Hematopoietic multipotent progenitor cell treated with erythropoietin and hydrocortisone succinate and interleukin-3 and kit ligand, for 6 days (in vitro differentiated cells): Measurements from ENCODE around the gene TEF.
"Not testable (repeated sequence)": the region's sequence is repeated elsewhere in the genome, so short reads cannot be mapped to it uniquely, and the experiment has no call there.

Source experiments
- DNase-seq: peaks from one replicate; pipeline ENCODE4 v3.0.0-alpha.2; 2015

Gene TEF

GRCh38 chr22:41383085-41383484 lies 1.3 kb downstream of the TEF start:
- DNase-seq, result no peak

GRCh38 chr22:41384128-41384527 lies 2.4 kb downstream of the TEF start:
- no peak for DNase-seq

- no peak for DNase-seq
Measured at GRCh38 chr22:41387341-41387740, 5.6 kb downstream of the TEF start.

DNA sequence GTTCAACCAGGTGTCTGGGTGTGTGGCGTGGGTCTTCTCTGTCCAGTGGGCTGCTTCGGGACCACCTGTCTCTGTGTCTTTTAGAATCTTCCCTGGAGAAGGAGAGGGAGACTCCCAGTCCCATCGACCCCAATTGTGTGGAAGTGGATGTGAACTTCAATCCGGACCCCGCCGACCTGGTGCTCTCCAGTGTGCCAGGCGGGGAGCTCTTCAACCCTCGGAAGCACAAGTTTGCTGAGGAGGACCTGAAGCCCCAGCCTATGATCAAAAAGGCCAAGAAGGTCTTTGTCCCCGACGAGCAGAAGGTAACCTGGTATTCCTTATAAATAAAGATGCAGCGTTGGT lies 12.2 kb downstream of the TEF start:
- no peak for DNase-seq

- DNase-seq, result no peak
Measured at GRCh38 chr22:41395531-41396240, 13.9 kb downstream of the TEF start.

- no peak for DNase-seq
Measured at GRCh38 chr22:41397143-41397811, 15.5 kb downstream of the TEF start.

- DNase-seq, result no peak
Measured at GRCh38 chr22:41398921-41399320, 17.2 kb downstream of the TEF start.

DNA sequence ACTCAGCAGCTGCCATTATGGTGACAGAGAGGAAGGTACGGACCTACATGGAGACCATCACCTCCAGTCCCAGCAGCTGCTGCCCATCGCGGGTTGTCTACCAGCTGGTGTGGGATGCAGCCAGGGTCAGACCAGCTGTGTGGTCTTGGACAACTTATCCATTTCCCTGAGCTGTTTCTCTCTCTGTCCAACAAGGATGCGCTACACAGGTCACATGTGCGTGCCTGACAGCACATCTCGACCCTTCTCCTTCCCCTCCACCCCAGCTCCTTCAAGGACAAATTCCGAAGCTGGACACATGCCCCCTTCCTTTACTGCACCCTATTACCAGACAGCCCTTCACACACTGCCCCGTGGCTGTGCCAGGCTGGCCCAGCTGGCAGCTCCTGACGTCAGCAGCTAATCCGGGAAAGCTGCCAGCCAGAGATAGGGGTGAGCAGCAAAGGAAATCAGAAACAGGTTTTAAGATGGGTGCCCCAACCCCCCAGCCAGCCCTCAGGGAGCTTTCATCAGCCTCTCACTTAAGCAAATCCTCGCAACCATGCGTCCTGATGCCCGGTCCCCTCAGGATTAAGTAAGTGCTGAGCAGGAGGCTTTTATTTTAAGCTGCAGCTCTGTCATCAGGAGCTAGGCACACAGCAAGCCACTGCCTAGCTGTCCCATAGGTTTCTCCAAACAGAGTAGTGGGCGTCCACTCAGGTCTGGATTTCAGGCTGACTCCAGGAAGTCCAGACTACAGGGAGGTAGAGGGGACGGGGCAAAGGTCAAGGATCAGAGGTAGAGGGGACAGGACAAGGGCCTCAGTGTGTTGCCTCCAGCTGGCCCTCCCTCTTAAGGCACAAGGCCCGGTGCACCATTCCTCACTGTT lies 20.3 kb downstream of the TEF start:
- DNase-seq, result peak; percentile 78

GRCh38 chr22:41402851-41403250 lies 21.1 kb downstream of the TEF start:
- not testable (repeated sequence) for DNase-seq

DNA sequence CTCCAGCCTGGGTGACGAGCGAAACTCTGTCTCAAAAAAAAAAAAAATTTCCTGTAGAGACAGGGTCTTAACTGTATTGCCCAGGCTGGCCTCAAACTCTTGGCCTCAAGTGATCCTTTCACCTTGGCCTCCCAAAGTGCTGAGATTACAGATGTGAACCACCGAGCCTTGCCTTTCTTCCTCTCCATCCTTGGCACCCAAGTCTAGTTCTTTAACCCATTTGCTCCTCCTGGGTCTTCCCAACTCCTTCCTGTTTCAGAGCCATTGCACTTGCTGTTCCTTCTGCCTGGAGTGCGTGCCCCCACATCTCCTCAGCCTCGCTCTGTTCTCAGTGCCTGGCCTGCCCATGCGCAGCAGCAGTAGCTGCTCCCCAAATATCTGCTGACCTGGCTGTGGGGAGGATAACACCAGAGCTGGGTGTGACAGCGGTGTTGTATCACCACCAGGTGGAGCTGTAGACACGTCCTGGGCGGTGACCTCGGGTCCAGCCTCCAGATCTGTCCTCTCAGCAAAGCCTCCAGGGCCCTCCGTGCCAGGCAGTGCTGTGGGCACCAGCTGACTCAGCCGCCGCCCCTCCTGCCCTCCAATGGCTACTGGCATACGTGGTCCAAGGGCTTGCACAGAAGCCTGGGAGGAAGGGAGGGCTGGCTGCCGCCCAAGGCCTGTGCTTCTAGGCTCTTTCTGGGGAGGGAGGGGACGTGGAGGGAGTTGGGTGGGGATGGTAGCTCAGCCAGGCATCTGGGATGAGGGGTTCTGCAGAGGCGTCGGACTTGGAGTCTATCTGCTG lies 22.0 kb downstream of the TEF start:
- peak; percentile 95 for DNase-seq

DNA sequence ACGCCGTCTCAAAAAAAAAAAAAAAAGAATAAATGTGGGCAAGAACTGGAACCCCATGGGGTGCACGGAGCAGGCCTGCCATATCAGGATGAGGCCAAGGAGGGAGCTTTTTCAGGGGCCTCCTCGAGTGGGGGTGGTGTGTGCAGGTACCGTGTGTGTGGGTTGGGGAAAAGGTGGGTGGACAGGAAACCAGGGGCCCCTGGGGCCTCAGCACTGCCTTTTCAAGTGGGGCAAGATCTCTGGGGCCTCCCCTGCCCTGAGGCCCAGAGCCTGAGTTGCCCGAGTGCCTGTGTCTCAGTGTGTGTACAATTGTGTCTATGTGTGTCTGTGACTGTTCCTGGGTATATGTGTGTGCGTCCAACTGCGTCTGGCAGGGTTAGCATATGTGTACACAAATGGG lies 23.8 kb downstream of the TEF start:
- no peak for DNase-seq

DNA sequence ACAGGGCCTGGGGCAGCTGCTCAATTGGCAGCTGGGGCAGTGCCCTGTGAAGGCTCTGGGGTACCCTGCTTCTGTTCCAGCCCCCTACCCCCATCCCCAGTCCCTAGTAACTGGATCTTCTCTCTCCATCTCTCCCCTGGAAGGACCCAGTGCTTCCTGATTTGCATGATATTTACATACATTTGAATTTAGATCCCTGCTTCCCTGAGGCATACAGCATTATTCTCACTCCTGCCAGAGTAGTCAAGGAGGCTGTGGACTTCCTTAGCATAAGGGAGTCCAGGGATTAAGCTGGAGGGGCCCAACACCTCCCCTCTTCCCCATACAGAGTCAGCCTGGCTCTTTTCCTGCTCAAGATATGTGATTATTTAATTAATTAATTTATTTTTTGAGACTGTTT lies 24.7 kb downstream of the TEF start:
- DNase-seq, result no peak

GRCh38 chr22:41407433-41407832 lies 25.7 kb downstream of the TEF start:
- DNase-seq, result no peak

DNA sequence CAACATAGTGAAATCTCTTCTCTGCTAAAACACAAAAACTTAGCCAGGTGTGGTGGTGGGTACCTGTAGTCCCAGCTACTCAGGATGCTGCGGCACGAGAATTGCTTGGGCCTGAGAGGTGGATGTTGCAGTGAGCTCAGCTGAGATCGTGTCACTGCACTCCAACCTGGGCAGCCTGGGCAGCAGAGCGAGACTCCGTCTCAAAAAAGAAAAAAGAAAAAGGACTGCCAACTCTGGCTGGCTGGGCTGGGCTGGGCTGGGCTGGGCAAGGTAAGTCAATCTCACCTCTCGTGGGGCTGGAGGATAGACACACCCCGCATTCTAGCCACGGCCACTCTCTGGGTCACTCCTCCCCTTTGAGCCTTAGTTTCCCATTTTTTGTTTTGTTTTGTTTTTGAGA lies 26.9 kb downstream of the TEF start:
- DNase-seq, result no peak

GRCh38 chr22:41410311-41410751 lies 28.6 kb downstream of the TEF start:
- DNase-seq, result no peak

DNA sequence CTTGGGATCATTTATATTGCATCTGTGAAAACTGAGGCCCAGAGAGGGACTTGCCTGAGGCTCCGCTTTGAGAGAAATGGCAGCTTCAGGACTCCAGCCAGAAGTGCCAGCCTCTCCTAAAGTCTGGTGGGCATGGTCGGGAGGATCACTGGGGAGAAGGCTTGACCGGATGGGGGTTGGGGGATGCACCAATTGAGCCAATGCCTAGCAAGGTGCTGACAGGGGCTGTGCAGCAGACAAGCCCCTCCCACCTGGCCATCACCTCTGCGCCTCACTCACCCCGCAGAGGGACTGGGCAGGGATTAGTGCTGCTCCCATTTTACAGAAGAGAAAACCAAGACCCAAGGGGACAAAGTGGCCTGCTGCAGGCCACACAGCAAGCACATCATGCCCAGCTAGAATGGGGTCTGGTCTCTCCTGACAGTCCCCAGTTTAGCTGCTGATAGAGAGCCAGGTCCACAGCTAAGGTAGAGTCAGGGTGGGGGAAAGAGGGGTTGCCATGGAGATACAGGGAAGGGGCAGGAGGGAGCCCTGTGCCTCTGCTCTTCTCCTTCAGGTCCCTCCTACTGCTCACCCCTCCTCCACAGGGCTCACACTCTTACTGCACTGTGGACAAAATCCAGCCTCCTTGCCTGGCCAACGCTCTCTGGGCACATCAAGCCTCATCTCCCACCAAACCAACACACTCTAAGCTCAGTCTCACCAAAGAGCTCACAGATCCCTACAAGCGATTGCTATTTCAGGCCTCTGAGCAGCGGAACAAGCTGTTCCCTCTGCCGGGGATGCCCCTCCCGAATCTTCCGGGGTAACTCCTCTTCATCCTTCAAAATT lies 29.5 kb downstream of the TEF start:
- DNase-seq, result no peak

GRCh38 chr22:41415554-41415953 lies 33.8 kb downstream of the TEF start:
- no peak for DNase-seq

GRCh38 chr22:41417622-41418390 lies 36.1 kb downstream of the TEF start:
- DNase-seq, result no peak

DNA sequence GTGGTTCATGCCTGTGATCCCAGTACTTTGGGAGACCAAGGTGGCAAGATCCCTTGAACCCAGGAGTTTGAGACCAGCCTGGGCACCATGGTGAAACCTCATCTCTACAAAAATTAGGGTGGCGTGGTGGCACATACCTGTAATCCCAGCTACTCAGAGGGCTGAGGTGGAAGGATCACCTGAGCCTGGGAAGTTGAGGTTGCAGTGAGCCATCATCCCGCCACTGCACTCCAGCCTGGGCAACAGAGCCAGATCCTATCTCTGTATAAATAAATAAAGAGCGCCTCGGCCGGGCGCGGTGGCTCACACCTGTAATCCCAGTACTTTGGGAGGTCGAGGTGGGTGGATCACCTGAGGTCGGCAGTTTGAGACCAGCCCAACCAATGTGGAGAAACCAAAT lies 37.0 kb downstream of the TEF start:
- DNase-seq, result no peak

DNA sequence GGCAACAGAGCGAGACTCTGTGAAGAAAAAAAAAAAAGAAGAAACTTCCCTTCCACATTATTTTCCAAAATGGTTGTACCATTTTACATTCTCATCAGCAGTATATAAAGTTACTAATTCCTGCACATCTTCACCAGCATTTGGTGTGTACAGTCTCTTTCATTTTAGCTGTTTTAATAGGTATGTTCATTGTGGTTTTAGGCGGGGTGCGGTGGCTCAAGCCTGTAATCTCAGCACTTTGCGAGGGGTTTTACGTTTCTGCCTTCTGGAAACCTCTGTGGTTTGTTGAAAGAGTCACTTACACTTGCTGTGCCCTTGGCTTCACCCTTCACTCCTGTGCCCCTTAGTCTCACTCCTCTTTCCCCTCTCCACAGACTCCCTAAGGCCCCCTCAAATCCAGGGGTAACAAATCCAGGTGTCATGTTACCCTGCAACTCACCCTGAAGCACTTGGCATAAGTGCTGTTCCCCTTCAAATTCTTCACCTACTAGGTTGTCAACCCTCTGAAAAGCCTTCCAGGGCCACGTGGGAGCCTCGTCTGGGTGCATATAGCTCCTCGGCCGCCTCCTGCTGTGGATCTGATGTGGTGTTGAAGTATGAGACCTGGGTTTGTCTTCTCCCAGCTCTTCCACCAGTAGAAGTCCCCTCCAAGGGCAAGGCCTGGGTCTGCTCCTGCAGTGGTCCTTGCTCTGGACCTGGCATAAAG lies 44.1 kb downstream of the TEF start:
- DNase-seq, result no peak
